H1 (cell line): ENCODE results near the gene HMCN2. TPM values are rescaled to one million over a fixed set of nuclear protein-coding genes. Genes with fewer than 3 reads are reported as not detected.

Experiments
- BACH1 ChIP-seq: IDR thresholded peaks from 2 replicates; pipeline ENCODE4 v1.6.1; 2012; ENCODE audit warnings: low read length, improper control_type of control experiment
- EGR1 ChIP-seq: IDR thresholded peaks from 2 replicates; pipeline ENCODE4 v1.6.1; 2011; ENCODE audit warnings: low read depth, low read length, borderline replicate concordance
- GABPA ChIP-seq: IDR thresholded peaks from 2 replicates; pipeline ENCODE4 v1.6.1; 2011; ENCODE audit warnings: mild to moderate bottlenecking, low read length, moderate library complexity, borderline replicate concordance; ENCODE audit not compliant: insufficient read depth
- JUND ChIP-seq: IDR thresholded peaks from 2 replicates; pipeline ENCODE4 v1.6.1; 2011; ENCODE audit warnings: mild to moderate bottlenecking, improper control_type of control experiment, low read length
- KDM5A ChIP-seq: fragments of 200-600 bp; IDR thresholded peaks from 2 replicates; pipeline ENCODE4 v1.7.1; 2012; ENCODE audit warnings: mild to moderate bottlenecking, low read length, inconsistent platforms, mixed read lengths
- RAD21 ChIP-seq, 2 experiments: IDR thresholded peaks in 1 of 2; conservative IDR thresholded peaks in 1 of 2; 2 replicates each; pipeline ENCODE4 v1.6.1; 2011; ENCODE audit warnings: low read depth in 2 of 2, low read length in 2 of 2, improper control_type of control experiment in 1 of 2, inconsistent platforms in 1 of 2, mild to moderate bottlenecking in 1 of 2, moderate library complexity in 1 of 2
- SAP30 ChIP-seq: fragments of 300-600 bp; sonication (generic); IDR thresholded peaks from 2 replicates; pipeline ENCODE4 v1.7.1; 2012; ENCODE audit warnings: low read length, moderate library complexity, mild to moderate bottlenecking, inconsistent platforms; ENCODE audit not compliant: insufficient read depth, insufficient replicate concordance
- SRF ChIP-seq: IDR thresholded peaks from 2 replicates; pipeline ENCODE4 v1.6.1; 2011; ENCODE audit warnings: mild to moderate bottlenecking, low read depth, low read length, moderate library complexity
- TAF1 ChIP-seq: IDR thresholded peaks from 2 replicates; pipeline ENCODE4 v1.6.1; 2011; ENCODE audit warnings: mild to moderate bottlenecking, low read depth, low read length
- polyA plus RNA-seq, 7 experiments: library from polyadenylated mRNA; depleted of rRNA in 3 of 7; stranded (reverse) in 5 of 7; unstranded in 2 of 7; fragments of >200 nt in 5 of 7; fragments of 200-250 nt in 2 of 7; gene quantifications; 1 replicate in 5 of 7; 2 replicates in 1 of 7; 4 replicates in 1 of 7; pipeline versions ENCODE4 v1.2.1 to v1.2.3, GENCODE V29; 2011 to 2013; ENCODE audit warnings: missing spikeins in 2 of 7, mixed read lengths in 2 of 7
- total RNA-seq: library from RNA; stranded (reverse); fragmentation: NEBNext Ultra II Directional; extraction: Animal tissue kit (Norgen Biotek cat#: 25700); gene quantifications from 2 replicates; pipeline ENCODE4 v1.2.1, GENCODE V29; 2021
- TF ChIP-seq, protein P1 (sequence below): fragments of 300-600 bp; sonication (generic); IDR thresholded peaks from 2 replicates; pipeline ENCODE4 v1.7.1; 2012; ENCODE audit warnings: low read length, moderate library complexity, mild to moderate bottlenecking, inconsistent platforms; ENCODE audit not compliant: insufficient replicate concordance

The HMCN2 gene
- total and polyA plus RNA-seq, 2 of the 8 experiments (the other 6 are each of a cell fraction or from before 2014, with no cell fraction given), result 5.0 to 9.1 TPM

DNA sequence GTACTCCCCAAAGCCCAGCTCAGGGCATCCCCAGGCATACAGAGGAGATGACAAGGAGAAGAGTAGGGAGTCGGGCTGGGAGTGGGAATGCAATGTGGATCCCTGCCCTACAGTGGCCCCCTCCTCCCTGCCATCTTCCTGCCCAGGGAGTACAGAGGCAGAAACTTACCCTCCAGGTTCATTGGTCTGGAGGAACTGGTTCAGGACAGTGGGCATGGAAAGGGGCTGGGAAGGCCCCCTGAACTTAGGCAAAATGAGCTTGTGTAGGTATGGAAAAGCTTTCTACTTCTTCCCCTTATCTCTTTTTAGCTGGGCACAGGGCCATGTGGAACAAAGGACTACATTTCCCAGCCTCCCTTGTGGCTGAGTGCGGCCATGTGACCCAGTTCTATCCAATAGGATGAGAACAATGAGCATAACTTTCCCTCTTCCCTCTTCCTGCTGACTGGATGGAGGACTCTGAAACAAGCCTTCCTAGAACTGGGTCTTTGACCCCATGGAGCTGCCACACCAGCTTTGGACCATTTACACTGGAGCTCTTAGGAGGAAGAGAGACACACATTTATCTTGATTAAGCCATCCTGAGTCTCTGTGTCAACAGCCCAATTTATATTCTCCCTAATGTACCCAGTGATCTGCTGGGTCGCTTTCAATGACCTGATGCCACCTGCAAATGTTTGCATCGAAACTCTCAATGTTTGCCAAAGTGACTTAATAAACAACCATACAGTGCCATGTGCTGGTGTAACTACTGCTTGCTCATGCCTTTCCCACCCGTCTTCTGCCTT, 25.0 kb upstream of the HMCN2 start (continued):
- TF ChIP-seq JUND, result no peak
- TF ChIP-seq, protein P1, sequence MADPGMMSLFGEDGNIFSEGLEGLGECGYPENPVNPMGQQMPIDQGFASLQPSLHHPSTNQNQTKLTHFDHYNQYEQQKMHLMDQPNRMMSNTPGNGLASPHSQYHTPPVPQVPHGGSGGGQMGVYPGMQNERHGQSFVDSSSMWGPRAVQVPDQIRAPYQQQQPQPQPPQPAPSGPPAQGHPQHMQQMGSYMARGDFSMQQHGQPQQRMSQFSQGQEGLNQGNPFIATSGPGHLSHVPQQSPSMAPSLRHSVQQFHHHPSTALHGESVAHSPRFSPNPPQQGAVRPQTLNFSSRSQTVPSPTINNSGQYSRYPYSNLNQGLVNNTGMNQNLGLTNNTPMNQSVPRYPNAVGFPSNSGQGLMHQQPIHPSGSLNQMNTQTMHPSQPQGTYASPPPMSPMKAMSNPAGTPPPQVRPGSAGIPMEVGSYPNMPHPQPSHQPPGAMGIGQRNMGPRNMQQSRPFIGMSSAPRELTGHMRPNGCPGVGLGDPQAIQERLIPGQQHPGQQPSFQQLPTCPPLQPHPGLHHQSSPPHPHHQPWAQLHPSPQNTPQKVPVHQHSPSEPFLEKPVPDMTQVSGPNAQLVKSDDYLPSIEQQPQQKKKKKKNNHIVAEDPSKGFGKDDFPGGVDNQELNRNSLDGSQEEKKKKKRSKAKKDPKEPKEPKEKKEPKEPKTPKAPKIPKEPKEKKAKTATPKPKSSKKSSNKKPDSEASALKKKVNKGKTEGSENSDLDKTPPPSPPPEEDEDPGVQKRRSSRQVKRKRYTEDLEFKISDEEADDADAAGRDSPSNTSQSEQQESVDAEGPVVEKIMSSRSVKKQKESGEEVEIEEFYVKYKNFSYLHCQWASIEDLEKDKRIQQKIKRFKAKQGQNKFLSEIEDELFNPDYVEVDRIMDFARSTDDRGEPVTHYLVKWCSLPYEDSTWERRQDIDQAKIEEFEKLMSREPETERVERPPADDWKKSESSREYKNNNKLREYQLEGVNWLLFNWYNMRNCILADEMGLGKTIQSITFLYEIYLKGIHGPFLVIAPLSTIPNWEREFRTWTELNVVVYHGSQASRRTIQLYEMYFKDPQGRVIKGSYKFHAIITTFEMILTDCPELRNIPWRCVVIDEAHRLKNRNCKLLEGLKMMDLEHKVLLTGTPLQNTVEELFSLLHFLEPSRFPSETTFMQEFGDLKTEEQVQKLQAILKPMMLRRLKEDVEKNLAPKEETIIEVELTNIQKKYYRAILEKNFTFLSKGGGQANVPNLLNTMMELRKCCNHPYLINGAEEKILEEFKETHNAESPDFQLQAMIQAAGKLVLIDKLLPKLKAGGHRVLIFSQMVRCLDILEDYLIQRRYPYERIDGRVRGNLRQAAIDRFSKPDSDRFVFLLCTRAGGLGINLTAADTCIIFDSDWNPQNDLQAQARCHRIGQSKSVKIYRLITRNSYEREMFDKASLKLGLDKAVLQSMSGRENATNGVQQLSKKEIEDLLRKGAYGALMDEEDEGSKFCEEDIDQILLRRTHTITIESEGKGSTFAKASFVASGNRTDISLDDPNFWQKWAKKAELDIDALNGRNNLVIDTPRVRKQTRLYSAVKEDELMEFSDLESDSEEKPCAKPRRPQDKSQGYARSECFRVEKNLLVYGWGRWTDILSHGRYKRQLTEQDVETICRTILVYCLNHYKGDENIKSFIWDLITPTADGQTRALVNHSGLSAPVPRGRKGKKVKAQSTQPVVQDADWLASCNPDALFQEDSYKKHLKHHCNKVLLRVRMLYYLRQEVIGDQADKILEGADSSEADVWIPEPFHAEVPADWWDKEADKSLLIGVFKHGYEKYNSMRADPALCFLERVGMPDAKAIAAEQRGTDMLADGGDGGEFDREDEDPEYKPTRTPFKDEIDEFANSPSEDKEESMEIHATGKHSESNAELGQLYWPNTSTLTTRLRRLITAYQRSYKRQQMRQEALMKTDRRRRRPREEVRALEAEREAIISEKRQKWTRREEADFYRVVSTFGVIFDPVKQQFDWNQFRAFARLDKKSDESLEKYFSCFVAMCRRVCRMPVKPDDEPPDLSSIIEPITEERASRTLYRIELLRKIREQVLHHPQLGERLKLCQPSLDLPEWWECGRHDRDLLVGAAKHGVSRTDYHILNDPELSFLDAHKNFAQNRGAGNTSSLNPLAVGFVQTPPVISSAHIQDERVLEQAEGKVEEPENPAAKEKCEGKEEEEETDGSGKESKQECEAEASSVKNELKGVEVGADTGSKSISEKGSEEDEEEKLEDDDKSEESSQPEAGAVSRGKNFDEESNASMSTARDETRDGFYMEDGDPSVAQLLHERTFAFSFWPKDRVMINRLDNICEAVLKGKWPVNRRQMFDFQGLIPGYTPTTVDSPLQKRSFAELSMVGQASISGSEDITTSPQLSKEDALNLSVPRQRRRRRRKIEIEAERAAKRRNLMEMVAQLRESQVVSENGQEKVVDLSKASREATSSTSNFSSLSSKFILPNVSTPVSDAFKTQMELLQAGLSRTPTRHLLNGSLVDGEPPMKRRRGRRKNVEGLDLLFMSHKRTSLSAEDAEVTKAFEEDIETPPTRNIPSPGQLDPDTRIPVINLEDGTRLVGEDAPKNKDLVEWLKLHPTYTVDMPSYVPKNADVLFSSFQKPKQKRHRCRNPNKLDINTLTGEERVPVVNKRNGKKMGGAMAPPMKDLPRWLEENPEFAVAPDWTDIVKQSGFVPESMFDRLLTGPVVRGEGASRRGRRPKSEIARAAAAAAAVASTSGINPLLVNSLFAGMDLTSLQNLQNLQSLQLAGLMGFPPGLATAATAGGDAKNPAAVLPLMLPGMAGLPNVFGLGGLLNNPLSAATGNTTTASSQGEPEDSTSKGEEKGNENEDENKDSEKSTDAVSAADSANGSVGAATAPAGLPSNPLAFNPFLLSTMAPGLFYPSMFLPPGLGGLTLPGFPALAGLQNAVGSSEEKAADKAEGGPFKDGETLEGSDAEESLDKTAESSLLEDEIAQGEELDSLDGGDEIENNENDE, result no peak
- TF ChIP-seq TAF1, result no peak
- no peak for TF ChIP-seq SAP30
- no peak for TF ChIP-seq GABPA
- TF ChIP-seq BACH1, result no peak
- no peak for TF ChIP-seq KDM5A
- TF ChIP-seq EGR1, result no peak
- TF ChIP-seq SRF, result no peak
- TF ChIP-seq RAD21 (IDR thresholded peaks at IDR 0.05 in 1 of 2, conservative IDR thresholded peaks at IDR 0.05 in 1 of 2; ENCODE audit: low read depth in 2 of 2, low read length in 2 of 2), result no peak
